ENCODE data around the gene SLC35G3. TPM values are rescaled to one million over a fixed set of nuclear protein-coding genes. Genes with fewer than 3 reads are reported as not detected.
"Not testable (repeated sequence)": the region's sequence is repeated elsewhere in the genome, so short reads cannot be mapped to it uniquely, and the experiment has no call there.

The SLC35G3 gene
- polyA plus RNA-seq, 2 of the 4 experiments (the other 2 are of a cell fraction), result not detected

DNA sequence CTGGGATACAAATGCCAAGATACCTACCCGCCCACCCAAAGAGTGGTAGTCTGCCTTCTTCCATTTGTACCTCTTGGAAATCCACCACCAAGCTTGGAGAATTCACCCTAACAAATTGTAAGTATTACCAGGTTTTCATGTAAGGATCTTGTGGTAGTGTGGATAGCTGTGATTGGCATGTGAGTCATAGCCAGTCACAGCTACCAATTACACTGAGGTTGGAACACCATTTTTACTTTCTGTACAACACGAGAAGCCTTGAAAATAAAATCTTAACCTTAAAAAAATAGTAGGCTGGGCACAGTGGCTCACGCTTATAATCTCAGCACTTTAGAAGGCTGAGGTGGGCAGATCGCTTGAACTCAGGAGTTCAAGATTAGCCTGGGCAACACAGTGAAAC lies 18.5 kb upstream of the SLC35G3 start:
- no peaks in the 10 kb centered on the region for H3K4me1 ChIP-seq
- FAIRE-seq (no peak), ATAC-seq (no peak), DNase-seq (ENCODE audit: low read depth in 1 of 2, low spot score in 1 of 2) (no peak)
- H3K27ac ChIP-seq, result no peak overlapping the region
- no peak overlapping the region for H3K4me3 ChIP-seq
- TF ChIP-seq GATA3 (IDR thresholded peaks at IDR 0.05; ENCODE audit: borderline replicate concordance) (no peak), MAZ (IDR thresholded peaks at IDR 0.05; ENCODE audit: borderline replicate concordance, low read depth, low read length) (no peak), ZNF302 (CRISPR knock-in tag; IDR thresholded peaks at IDR 0.05) (no peak), RCOR1 (IDR thresholded peaks at IDR 0.05; ENCODE audit: low read depth, low read length) (no peak), HOXB13 (CRISPR knock-in tag; IDR thresholded peaks at IDR 0.05; ENCODE audit: low read depth) (no peak), KDM1A (IDR thresholded peaks at IDR 0.05; ENCODE audit: low read depth) (no peak), FOSB (CRISPR knock-in tag; IDR thresholded peaks at IDR 0.05) (no peak), HOXB5 (CRISPR knock-in tag; IDR thresholded peaks at IDR 0.05) (no peak), PHF8 (IDR thresholded peaks at IDR 0.05; ENCODE audit: borderline replicate concordance, low read depth) (no peak), SMC3 (IDR thresholded peaks at IDR 0.05) (no peak), POLR2A (IDR thresholded peaks at IDR 0.05; ENCODE audit: low read length) (no peak), MYC (IDR thresholded peaks at IDR 0.05; ENCODE audit: borderline replicate concordance, low read length) (no peak), CBX2 (IDR thresholded peaks at IDR 0.05; ENCODE audit: borderline replicate concordance, low read depth) (no peak), MAFK (IDR thresholded peaks at IDR 0.05; ENCODE audit: partially characterized antibody) (no peak)
- TF ChIP-seq, protein P1, sequence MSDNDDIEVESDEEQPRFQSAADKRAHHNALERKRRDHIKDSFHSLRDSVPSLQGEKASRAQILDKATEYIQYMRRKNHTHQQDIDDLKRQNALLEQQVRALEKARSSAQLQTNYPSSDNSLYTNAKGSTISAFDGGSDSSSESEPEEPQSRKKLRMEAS (IDR thresholded peaks at IDR 0.05), result no peak
- TF ChIP-seq, protein P2, sequence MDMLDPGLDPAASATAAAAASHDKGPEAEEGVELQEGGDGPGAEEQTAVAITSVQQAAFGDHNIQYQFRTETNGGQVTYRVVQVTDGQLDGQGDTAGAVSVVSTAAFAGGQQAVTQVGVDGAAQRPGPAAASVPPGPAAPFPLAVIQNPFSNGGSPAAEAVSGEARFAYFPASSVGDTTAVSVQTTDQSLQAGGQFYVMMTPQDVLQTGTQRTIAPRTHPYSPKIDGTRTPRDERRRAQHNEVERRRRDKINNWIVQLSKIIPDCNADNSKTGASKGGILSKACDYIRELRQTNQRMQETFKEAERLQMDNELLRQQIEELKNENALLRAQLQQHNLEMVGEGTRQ (IDR thresholded peaks at IDR 0.05), result no peak
- TF ChIP-seq, protein P3, sequence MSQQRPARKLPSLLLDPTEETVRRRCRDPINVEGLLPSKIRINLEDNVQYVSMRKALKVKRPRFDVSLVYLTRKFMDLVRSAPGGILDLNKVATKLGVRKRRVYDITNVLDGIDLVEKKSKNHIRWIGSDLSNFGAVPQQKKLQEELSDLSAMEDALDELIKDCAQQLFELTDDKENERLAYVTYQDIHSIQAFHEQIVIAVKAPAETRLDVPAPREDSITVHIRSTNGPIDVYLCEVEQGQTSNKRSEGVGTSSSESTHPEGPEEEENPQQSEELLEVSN (IDR thresholded peaks at IDR 0.05; ENCODE audit: borderline replicate concordance, low read depth), result no peak
- TF ChIP-seq, protein P4, sequence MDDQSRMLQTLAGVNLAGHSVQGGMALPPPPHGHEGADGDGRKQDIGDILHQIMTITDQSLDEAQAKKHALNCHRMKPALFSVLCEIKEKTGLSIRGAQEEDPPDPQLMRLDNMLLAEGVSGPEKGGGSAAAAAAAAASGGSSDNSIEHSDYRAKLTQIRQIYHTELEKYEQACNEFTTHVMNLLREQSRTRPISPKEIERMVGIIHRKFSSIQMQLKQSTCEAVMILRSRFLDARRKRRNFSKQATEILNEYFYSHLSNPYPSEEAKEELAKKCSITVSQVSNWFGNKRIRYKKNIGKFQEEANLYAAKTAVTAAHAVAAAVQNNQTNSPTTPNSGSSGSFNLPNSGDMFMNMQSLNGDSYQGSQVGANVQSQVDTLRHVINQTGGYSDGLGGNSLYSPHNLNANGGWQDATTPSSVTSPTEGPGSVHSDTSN (IDR thresholded peaks at IDR 0.05), result no peak
- WGBS (ENCODE audit: missing lambda C conversion rate), result 59% methylated on average over 4 of the region's 4 CpGs
- no peaks in the 10 kb centered on the region for H3K9me3 ChIP-seq
- ChIA-PET POLR2A (no interaction called here), CTCF (interaction anchor here (0.9 to 1.6 kb wide), 4 partner anchors 19 to 321 kb away, joined by 3 to 6 read pairs (median 4); no protein-coding TSS in a partner anchor)
- H3K4me2 ChIP-seq, result no peak overlapping the region

DNA sequence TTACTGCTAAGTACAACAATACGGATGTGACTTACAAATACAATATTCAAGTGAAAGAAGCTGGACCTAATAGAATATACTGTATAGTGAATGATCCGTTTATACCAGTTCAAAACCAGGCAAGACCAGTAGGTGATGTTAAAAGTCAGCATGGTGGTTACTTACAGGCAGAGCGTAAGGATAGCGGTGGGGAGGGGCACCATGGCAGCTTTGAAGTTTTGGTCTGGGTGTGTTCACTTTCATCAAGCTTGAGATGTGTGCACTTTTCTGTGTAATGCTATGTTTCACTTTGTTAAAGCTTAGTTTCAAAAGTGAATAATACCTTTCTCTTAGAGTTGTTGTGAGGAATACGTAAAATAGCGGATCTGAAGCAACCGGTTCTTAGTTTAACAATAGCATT lies 16.5 kb upstream of the SLC35G3 start:
- peak; percentile 13 for FAIRE-seq
- Histone ChIP-seq H3K27ac (no peak overlapping the region), H3K4me1 (no peaks in the 10 kb centered on the region), H3K4me3 (no peak overlapping the region), H3K4me2 (no peak overlapping the region), H3K9me3 (no peaks in the 10 kb centered on the region)
- CTCF ChIA-PET, result interaction anchor here (1.1 kb wide), 1 partner anchor 102 kb away, joined by 3 read pairs; no protein-coding TSS in a partner anchor
- DNase-seq (ENCODE audit: low read depth in 1 of 2, low spot score in 1 of 2), result no peak
- WGBS (ENCODE audit: missing lambda C conversion rate), result 73% methylated on average over 7 of the region's 7 CpGs
- POLR2A ChIA-PET, result no interaction called here
- no peak for TF ChIP-seq ZNF302 (CRISPR knock-in tag; IDR thresholded peaks at IDR 0.05)
- TF ChIP-seq POLR2AphosphoS2 (conservative IDR thresholded peaks at IDR 0.05; ENCODE audit: low read length), result no peak
- TF ChIP-seq SREBF2 (IDR thresholded peaks at IDR 0.05), result no peak
- no peak for TF ChIP-seq RAD21 (conservative IDR thresholded peaks at IDR 0.05 in 1 of 2, IDR thresholded peaks at IDR 0.05 in 1 of 2)
- no peak for TF ChIP-seq FOXS1 (CRISPR knock-in tag; IDR thresholded peaks at IDR 0.05)
- TF ChIP-seq FOSL2 (IDR thresholded peaks at IDR 0.05), result no peak
- TF ChIP-seq FOSL2 (CRISPR knock-in tag; IDR thresholded peaks at IDR 0.05), result no peak
- TF ChIP-seq KDM1A (IDR thresholded peaks at IDR 0.05; ENCODE audit: low read depth), result no peak
- no peak for TF ChIP-seq HDAC2 (IDR thresholded peaks at IDR 0.05)
- no peak for TF ChIP-seq GATA3 (IDR thresholded peaks at IDR 0.05; ENCODE audit: borderline replicate concordance)
- TF ChIP-seq MYC (IDR thresholded peaks at IDR 0.05; ENCODE audit: borderline replicate concordance, low read length), result no peak
- no peak for TF ChIP-seq POLR2A (IDR thresholded peaks at IDR 0.05; ENCODE audit: low read length)
- TF ChIP-seq, protein P4 (IDR thresholded peaks at IDR 0.05), result no peak
- TF ChIP-seq, protein P5, sequence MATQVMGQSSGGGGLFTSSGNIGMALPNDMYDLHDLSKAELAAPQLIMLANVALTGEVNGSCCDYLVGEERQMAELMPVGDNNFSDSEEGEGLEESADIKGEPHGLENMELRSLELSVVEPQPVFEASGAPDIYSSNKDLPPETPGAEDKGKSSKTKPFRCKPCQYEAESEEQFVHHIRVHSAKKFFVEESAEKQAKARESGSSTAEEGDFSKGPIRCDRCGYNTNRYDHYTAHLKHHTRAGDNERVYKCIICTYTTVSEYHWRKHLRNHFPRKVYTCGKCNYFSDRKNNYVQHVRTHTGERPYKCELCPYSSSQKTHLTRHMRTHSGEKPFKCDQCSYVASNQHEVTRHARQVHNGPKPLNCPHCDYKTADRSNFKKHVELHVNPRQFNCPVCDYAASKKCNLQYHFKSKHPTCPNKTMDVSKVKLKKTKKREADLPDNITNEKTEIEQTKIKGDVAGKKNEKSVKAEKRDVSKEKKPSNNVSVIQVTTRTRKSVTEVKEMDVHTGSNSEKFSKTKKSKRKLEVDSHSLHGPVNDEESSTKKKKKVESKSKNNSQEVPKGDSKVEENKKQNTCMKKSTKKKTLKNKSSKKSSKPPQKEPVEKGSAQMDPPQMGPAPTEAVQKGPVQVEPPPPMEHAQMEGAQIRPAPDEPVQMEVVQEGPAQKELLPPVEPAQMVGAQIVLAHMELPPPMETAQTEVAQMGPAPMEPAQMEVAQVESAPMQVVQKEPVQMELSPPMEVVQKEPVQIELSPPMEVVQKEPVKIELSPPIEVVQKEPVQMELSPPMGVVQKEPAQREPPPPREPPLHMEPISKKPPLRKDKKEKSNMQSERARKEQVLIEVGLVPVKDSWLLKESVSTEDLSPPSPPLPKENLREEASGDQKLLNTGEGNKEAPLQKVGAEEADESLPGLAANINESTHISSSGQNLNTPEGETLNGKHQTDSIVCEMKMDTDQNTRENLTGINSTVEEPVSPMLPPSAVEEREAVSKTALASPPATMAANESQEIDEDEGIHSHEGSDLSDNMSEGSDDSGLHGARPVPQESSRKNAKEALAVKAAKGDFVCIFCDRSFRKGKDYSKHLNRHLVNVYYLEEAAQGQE (IDR thresholded peaks at IDR 0.05), result no peak
- no peak for ATAC-seq

DNA sequence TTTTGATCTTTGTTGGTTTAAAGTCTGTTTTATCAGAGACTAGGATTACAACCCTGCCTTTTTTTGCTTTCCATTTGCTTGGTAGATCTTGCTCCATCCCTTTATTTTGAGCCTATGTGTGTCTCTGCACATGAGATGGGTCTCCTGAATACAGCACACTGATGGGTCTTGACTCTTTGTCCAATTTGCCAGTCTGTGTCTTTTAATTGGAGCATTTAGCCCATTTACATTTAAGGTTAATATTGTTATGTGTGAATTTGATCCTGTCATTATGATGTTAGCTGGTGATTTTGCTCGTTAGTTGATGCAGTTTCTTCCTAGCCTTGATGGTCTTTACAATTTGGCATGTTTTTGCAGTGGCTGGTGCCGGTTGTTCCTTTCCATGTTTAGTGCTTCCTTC lies 8.4 kb upstream of the SLC35G3 start:
- ATAC-seq; H3K4me3 ChIP-seq; H3K9me3 ChIP-seq; CTCF ChIA-PET; H3K4me1 ChIP-seq; FAIRE-seq; POLR2A ChIA-PET; H3K4me2 ChIP-seq; H3K27ac ChIP-seq; DNase-seq (ENCODE audit: low read depth in 1 of 2, low spot score in 1 of 2): not testable (repeated sequence)
- 3% methylated on average over 2 of the region's 2 CpGs for WGBS (ENCODE audit: missing lambda C conversion rate)
